ENCODE data around the gene TOX3.

TOX3 gene

DNA sequence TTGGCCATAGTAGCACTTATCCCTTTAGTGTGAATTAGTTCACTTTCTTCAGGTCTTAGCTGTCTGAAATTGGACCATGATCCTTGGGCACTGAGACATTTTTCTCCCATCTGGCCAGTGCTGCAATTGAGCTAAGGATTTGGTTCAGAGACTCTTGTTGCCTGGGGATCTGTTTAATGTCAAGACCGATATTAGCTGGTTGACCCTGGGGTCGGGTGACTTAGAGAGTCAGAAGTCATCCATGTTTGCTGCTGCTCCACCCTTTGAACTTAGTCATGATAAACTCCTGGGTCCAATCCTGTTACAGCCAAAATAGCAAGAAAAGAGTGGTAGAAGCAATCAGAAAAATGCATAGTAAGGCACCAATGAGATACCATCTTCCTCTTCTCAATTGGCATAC lies 45.8 kb upstream of the TOX3 start:
- no peak overlapping the region for H3K4me3 ChIP-seq (ENCODE audit: low read depth, low read length)
- POLR2A ChIA-PET: no interaction called here
- no peaks in the 10 kb centered on the region for H3K9me3 ChIP-seq (ENCODE audit: control insufficient read depth, insufficient read depth, low read depth, low read length)
- H3K27ac ChIP-seq (ENCODE audit: extremely low read depth, low read depth, low read length): no peak overlapping the region
- no peak for TF ChIP-seq ZBTB20 (tag by site-specific recombination; IDR thresholded peaks at IDR 0.05)
- TF ChIP-seq, protein P1, sequence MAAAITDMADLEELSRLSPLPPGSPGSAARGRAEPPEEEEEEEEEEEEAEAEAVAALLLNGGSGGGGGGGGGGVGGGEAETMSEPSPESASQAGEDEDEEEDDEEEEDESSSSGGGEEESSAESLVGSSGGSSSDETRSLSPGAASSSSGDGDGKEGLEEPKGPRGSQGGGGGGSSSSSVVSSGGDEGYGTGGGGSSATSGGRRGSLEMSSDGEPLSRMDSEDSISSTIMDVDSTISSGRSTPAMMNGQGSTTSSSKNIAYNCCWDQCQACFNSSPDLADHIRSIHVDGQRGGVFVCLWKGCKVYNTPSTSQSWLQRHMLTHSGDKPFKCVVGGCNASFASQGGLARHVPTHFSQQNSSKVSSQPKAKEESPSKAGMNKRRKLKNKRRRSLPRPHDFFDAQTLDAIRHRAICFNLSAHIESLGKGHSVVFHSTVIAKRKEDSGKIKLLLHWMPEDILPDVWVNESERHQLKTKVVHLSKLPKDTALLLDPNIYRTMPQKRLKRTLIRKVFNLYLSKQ (tag by site-specific recombination; IDR thresholded peaks at IDR 0.05; ENCODE audit: borderline replicate concordance): no peak
- TF ChIP-seq ZNF274 (IDR thresholded peaks at IDR 0.05; ENCODE audit: low read length): no peak
- TF ChIP-seq ZNF274 (tag by site-specific recombination; IDR thresholded peaks at IDR 0.05; ENCODE audit: borderline replicate concordance): no peak
- TF ChIP-seq, protein P2, sequence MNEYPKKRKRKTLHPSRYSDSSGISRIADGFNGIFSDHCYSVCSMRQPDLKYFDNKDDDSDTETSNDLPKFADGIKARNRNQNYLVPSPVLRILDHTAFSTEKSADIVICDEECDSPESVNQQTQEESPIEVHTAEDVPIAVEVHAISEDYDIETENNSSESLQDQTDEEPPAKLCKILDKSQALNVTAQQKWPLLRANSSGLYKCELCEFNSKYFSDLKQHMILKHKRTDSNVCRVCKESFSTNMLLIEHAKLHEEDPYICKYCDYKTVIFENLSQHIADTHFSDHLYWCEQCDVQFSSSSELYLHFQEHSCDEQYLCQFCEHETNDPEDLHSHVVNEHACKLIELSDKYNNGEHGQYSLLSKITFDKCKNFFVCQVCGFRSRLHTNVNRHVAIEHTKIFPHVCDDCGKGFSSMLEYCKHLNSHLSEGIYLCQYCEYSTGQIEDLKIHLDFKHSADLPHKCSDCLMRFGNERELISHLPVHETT (tag by site-specific recombination; IDR thresholded peaks at IDR 0.05): no peak
- TF ChIP-seq ZNF433 (tag by site-specific recombination; IDR thresholded peaks at IDR 0.05; ENCODE audit: low read depth): no peak
- no peak for TF ChIP-seq ZNF423 (tag by site-specific recombination; IDR thresholded peaks at IDR 0.05)
- no peak for TF ChIP-seq ZNF48 (tag by site-specific recombination; IDR thresholded peaks at IDR 0.05)
- no peak for TF ChIP-seq ZNF776 (tag by site-specific recombination; IDR thresholded peaks at IDR 0.05; ENCODE audit: borderline replicate concordance)
- no peak for TF ChIP-seq ZNF391 (tag by site-specific recombination; IDR thresholded peaks at IDR 0.05; ENCODE audit: borderline replicate concordance, low read depth)
- CTCF ChIA-PET: interaction anchor here (0.6 kb wide), 1 partner anchor 322 kb away, joined by 3 read pairs; no protein-coding TSS in a partner anchor
- H3K4me1 ChIP-seq (ENCODE audit: control insufficient read depth, insufficient read depth, low read length): no peaks in the 10 kb centered on the region
- no peaks in the 10 kb centered on the region for H3K36me3 ChIP-seq (ENCODE audit: control insufficient read depth in 2 of 2, insufficient read depth in 1 of 2, low read length in 2 of 2)

DNA sequence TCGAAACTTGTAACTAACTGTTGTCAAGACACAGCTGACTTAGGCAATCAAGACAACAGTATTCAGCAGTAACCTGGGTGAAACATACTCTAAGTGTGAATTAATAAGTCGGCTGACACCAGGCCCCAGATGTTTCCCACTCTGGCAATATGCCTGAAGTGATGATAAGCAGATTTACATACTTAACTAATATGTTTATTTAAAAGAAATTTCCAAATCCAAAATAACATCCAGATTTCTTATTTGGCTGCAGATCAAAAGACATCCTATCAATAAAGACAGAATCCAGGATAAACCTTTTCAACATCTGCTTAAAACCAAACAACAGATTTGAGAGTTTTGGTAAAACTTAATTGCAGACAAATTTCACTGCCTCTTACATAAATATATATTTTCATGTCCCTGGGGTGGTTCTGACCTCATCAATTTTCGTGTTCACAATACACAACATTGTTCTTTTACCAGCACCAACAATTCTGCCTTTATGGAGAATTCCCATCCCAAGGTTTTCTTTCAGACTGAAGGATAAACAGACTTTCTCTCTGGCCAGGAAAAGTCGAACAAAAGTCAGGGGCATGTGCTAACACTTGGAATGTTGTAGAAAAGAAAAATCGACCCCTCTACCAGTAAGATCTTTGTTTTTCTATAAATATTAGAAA lies 45.1 kb upstream of the TOX3 start:
- Histone ChIP-seq H3K36me3 (ENCODE audit: control insufficient read depth in 2 of 2, insufficient read depth in 1 of 2, low read length in 2 of 2) (no peaks in the 10 kb centered on the region), H3K9me3 (ENCODE audit: control insufficient read depth, insufficient read depth, low read depth, low read length) (no peaks in the 10 kb centered on the region), H3K27ac (ENCODE audit: extremely low read depth, low read depth, low read length) (no peak overlapping the region), H3K4me3 (ENCODE audit: low read depth, low read length) (no peak overlapping the region), H3K4me1 (ENCODE audit: control insufficient read depth, insufficient read depth, low read length) (no peaks in the 10 kb centered on the region)
- POLR2A ChIA-PET: no interaction called here
- TF ChIP-seq ZNF473 (tag by site-specific recombination; IDR thresholded peaks at IDR 0.05) (no peak), ZBTB7A (tag by site-specific recombination; IDR thresholded peaks at IDR 0.05; ENCODE audit: low read depth) (no peak), ZNF501 (tag by site-specific recombination; IDR thresholded peaks at IDR 0.05) (no peak), ZNF202 (tag by site-specific recombination; IDR thresholded peaks at IDR 0.05; ENCODE audit: borderline replicate concordance) (no peak), ZNF558 (tag by site-specific recombination; IDR thresholded peaks at IDR 0.05) (no peak), ZNF677 (tag by site-specific recombination; IDR thresholded peaks at IDR 0.05) (no peak), ZNF155 (tag by site-specific recombination; IDR thresholded peaks at IDR 0.05) (no peak), ZNF10 (tag by site-specific recombination; IDR thresholded peaks at IDR 0.05) (no peak), ZNF785 (tag by site-specific recombination; IDR thresholded peaks at IDR 0.05) (no peak)
- TF ChIP-seq, protein P3, sequence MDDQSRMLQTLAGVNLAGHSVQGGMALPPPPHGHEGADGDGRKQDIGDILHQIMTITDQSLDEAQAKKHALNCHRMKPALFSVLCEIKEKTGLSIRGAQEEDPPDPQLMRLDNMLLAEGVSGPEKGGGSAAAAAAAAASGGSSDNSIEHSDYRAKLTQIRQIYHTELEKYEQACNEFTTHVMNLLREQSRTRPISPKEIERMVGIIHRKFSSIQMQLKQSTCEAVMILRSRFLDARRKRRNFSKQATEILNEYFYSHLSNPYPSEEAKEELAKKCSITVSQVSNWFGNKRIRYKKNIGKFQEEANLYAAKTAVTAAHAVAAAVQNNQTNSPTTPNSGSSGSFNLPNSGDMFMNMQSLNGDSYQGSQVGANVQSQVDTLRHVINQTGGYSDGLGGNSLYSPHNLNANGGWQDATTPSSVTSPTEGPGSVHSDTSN (CRISPR knock-in tag; IDR thresholded peaks at IDR 0.05): no peak
- CTCF ChIA-PET: interaction anchor here (0.6 kb wide), 1 partner anchor 322 kb away, joined by 3 read pairs; no protein-coding TSS in a partner anchor

Measured in HEK293 (cell line).